Activated CD4-positive, alpha-beta T cell treated with anti-CD3 and anti-CD28 coated beads, Interleukin-2, amount 50 U/mL, for 16 hours (primary cell): Measurements from ENCODE around the gene FKBP15.
"Not testable (repeated sequence)": the region's sequence is repeated elsewhere in the genome, so short reads cannot be mapped to it uniquely, and the experiment has no call there.

Source experiments
- DNase-seq: peaks from one replicate; pipeline ENCODE4 v3.0.0-alpha.2; 2020

FKBP15 gene

DNA sequence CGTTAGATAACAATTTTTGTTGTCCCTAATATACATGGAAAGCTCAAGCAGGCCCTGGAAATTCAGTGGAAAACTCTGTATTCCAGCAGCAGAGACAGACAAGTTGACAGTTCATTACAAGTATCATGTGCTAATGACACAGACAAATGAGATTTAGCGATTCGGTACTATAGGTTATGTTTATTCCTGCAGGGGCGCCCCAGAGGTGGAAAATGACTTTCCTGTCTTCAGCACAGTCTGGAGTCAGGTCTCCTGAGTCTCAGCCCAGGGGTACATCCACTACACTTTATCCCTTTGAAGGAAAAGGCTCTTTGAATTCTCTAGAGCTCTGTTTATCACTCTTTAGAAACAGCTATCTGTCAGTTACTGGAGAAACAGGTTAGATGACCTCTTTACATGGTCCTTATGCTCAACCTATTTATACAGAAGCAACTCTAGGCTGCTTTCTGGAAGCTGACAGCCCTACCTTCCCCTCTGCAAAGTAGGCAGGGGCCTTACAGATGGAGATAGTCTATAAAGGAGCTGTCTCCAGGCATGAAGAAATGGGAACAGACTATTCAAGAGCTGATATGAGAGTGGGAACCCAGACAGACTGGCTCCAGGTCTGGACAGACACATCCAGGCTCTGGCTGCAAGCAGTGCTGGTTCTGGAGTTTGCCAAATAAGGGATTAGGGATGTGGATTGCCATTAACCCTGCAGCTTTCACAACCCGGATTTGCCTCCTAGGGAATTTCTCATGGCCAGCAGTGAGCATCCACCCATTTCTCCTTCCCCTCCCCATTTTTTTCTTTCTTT lies 77.4 kb downstream of the FKBP15 start:
- DNase-seq, result no peak

DNA sequence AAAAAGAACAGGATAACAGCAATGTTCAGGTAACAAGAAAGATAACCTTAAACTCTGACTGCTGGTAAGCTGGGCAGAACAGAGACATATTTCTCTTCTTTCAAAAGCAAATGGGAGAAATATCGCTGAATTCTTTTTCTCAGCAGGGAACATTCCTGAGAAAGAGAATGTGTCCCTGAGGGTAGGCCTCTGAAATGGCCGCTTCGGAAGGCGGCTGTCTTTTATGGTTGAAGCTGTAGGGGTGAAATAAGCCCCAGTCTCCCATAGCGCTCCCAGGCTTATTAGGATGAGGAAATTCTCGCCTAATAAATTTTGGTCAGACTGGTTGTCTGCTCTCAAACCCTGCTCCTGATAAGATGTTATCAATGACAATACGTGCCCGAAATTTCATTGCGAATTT lies 80.2 kb downstream of the FKBP15 start:
- DNase-seq, result not testable (repeated sequence)

DNA sequence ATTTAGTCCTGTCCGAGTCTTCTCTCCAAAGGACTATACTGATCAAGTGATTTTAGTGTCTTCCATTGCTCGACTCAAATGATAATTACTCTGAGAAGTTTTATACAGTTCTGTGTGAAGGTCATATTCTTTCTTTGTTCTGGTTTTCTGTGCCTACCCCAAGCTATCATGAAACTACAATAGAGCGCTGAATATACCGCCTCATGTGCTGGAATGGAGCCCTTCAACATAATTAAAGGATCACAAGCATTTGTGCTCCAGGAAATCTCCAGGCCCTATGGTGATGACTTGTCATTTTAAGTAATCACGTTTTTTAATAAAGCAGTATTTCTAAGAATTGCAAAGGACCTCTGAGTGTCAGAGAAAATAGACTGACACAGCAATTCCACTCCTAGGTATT lies 81.1 kb downstream of the FKBP15 start:
- DNase-seq, result no peak

DNA sequence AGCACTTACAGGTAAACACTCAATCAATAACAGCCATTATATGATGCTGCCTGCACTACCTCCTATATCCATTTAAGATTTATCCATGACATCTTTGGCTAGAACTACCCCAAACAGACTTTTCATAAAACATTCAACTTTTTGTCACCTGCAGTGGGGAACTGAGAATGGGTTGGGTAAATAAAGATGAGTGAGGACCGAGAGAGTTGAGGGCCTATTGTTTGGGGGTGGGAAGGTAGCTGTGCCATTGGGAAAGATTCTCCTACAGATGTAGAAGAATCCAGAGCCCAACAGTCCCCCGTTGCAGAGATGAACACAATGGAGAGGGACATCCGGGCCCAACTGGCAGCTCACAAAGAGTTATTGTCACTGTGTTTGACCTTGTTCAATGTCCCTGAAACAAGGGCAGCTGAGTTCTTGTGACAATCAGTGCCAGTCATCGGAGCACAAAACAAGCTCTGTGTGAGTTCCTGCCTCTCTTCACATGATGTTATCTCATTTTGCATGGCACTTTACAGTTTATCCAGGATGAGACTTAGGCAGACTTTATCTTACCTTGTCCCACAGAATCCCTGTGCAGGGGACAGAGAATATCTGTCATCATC lies 81.8 kb downstream of the FKBP15 start:
- no peak for DNase-seq

DNA sequence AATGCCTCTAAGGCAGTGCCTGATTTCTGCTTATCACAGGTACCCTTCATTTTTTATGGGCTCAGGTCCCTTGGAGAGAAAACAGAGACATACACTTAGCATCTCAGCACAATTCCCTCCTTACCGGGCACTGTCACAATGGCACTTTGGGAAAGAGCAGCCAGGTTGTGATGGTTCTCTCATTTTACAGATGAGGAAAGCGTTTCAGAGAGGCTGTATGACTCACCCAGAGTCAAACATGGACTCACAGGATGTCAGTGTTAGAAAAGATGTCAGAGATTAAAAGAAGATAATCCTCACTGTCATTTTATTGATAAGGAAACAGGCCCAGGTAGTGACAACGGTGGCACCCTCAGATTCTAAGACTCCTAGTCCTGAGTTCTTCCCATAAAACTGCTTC lies 82.3 kb downstream of the FKBP15 start:
- DNase-seq, result no peak

DNA sequence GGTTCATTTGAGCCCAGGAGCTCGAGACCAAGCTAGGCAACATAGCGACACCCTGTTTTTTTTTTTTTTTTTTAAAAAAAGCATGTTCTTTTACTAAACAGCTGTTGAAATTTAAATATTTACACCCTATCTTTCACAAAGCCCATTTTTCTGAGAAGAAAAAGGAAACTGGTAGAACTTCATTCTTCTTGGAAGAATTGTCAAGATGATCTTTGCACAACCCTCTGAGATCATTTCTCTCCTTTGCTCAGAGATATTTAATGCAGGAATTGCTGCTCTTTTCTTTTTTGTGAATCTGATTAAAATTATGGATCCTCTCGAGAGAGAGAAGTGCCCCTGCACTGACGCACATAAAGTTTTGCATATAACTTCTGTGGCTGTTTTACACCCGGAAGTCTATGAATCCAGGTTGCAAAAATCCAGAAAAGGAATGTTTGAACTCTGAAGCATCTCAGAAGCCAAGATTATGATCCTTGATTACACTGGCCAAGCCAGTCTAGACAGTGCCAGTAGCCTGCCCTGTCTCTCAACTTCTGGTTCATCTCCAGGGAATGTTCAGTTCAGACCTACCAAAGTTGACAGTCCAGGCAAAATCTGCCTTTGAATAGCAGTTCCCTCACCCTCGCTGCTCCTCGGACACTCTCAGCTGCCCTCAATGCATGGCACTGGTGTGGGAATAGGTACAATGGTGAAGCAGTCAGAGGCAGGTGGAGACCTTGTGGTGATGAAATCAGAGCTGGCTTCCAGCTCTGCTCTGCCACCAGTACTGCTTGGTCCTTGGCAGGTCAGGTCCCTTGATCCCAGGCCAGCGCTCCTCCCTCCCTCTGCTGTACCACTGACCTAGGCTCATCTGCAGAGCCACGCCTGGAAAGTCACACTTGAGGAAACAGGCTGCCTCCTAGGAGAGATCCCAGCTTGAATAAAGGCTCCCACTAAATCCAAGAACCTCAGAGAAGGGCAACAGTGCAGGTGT lies 83.6 kb downstream of the FKBP15 start:
- no peak for DNase-seq

DNA sequence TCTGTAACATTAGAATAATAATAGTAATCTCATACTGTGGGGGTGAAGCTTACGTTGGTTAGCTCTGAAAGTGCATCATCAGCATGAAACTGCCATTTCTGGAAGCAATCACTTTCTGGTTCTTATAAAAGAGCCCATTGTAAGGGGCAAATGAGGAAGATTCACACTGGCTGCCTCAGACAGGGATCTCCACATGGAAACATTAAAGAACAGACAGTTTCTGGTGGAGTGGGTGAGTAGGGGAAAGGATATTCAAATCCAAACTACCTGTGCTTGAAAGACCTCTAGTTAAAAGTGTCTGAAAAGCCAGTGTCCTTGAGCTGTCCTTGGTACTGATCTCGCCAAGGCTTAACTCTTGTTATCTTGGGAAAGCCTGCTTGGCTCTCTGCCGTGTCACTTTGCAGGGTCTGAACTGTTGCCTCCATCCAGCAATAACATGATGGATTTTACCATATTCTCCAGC lies 89.4 kb downstream of the FKBP15 start:
- DNase-seq, result no peak

DNA sequence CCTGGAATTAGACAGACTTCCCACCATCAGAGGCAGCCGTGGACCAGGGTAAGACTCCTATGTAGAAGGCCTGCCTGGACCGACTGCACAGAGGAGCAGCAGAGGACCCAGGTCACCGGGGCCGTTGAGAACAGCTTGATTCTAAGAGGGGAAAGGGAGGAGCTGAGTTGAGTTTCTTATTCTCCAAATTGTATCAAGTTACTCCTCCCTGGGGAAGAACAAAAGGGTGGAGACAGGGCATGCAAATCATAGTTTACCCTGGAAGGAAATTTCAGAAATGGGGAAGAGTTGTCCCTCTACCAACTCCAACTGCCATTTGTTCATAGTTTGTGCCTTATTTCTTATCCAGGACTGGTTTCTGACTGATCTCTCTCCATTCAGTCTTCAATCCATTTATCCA lies 91.2 kb downstream of the FKBP15 start:
- DNase-seq, result no peak

DNA sequence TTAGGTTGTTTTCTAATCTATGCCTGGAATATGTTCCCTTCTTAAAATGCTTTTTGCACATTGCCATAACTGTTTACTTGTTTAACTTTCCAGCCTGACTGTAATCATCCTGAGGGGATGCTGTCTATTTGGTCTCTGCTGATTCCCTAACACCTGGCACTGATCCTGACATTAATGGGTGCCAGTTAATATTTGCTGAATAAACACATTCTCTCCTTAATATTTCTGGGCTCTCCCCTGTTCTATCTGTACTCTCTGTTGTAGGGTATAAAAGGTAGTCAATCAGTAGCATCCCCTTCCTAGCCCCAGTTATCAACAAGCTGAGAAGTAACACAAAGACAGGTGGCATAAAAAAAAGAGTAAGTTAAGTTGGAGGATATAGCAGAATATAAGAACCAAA lies 91.6 kb downstream of the FKBP15 start:
- no peak for DNase-seq

DNA sequence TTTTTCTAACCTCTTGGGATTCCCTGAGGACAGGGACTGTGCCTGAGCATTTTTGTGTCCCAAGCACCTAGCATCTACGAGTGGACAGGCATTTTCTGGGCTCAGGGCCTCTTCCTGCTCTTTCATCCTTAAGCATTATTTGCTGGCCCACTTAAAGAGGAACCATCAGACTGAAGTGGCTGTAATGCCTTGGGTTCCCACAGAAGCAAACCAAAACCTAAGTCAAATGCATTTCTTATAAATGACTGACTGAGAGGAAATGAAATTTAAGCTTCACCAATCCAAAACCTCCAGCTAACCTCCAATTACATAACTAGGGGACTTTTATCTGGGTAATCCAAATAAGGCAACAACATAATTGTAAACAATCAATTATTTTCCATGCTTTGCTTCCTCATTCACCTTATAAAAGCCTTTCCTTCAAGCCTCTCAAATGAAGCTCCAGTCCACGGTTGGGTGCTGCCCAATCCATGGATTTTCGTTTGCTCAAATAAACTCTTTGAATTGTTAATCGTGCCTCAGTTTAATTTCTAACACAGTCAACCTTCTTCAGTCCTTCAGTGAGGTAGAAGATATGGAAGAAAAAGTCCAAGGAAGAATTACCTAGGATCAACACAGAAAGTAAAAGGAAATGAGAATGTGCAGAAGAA lies 95.6 kb downstream of the FKBP15 start:
- DNase-seq, result no peak

DNA sequence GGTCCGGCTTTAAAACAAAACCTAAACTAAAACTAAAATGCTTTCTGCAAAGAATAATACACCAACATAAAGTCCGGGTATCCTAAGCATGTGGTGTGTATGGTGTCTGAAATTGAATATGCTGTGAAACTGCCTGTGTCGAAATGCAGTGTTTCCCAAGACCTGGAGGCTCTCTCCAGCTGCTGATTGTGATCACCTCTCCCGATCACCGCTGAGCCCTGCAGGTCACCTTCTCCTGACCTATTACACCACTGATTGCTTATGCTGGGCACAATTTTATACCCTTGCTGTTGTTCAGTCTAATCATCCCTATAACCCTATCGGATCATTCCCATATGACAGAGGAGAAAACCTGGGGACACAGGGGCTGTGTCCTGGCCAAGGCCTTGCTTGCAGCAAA lies 102.2 kb downstream of the FKBP15 start:
- DNase-seq, result not testable (repeated sequence)
